ENCODE results near the gene ELOVL5.
"Not testable (repeated sequence)": the region's sequence is repeated elsewhere in the genome, so short reads cannot be mapped to it uniquely, and the experiment has no call there.

The ELOVL5 gene

GRCh38 chr6:53304953-53305352, 43.8 kb downstream of the ELOVL5 start:
- DNase-seq (ENCODE audit: low spot score), result not testable (repeated sequence)

- DNase-seq (ENCODE audit: low spot score), result no peak
Measured at GRCh38 chr6:53302678-53303360, 45.9 kb downstream of the ELOVL5 start.

DNA sequence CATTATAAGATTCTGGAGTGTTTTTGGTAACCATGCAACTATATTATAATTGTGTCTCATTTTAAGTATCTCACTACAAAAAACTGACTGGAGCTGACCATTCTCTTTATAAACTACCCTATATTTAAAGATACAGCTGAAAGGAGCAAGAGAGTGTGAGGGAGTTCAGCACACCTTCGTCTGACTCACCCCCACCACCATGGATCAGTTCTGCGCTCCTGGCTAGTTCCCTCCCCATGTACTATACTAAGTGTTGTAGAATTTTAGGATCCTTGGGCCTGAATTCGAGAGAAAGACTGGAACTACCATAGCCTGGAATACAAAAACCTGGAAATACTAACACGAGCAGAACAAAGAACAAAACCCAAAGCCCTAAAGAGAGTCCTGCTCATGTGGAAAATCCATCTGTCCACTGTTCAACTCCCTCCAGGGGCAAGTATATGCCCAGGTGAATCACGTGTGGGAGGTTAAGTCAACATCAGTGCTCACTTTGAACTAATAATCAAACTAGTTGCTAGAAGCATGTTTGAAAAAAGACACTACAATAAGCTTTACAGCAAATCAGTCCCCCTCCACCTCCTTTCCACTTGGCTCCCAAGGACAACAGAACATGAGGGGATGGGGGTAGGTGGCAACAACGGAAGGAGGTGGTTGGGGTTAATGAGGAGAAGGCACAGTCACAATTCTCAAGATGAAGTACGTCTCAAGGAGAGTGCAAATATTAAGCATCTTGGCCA, 46.8 kb downstream of the ELOVL5 start:
- DNase-seq (ENCODE audit: low spot score), result no peak

DNA sequence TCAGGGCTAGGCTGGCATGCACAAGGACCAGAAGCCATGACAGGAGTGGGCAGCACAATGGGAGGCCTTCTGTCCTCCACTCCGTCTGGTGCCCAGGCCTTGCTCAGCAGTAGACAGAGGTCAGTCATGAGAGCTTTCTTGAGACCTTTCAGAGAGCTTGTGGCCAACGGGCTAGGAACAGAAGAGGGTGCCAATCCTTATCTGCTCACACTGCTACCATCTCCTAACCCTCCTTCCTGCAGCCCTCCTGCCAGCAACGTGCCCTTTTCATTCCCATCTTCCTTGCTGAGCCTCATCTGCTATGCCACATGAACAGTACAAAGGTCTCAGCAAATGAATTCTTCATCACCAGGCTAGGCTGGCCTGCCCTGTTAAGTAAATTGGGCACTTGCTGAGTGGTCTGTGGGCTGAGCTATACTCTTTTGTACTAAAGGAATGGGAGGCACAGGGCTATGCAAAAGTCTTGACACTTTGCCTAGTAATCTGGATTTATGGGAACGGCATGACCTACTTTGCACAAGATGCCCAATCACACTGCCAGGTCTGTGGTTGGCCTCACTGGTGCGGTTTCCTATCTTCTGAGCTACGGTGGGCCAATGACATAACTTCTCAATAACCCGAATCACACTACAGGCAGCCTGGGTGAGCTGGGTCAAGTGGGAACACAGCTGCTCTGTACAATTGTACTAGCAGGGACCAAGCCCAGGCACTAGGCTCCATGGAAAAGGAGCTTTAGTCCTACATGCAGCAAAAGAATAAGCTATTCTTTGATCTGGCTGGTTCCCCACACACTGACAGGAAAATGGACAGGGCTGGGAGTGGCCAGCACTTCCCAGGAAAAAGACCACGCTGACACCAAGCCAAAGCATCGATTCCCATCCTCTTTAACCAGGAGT, 47.8 kb downstream of the ELOVL5 start:
- DNase-seq (ENCODE audit: low spot score), result no peak

DNA sequence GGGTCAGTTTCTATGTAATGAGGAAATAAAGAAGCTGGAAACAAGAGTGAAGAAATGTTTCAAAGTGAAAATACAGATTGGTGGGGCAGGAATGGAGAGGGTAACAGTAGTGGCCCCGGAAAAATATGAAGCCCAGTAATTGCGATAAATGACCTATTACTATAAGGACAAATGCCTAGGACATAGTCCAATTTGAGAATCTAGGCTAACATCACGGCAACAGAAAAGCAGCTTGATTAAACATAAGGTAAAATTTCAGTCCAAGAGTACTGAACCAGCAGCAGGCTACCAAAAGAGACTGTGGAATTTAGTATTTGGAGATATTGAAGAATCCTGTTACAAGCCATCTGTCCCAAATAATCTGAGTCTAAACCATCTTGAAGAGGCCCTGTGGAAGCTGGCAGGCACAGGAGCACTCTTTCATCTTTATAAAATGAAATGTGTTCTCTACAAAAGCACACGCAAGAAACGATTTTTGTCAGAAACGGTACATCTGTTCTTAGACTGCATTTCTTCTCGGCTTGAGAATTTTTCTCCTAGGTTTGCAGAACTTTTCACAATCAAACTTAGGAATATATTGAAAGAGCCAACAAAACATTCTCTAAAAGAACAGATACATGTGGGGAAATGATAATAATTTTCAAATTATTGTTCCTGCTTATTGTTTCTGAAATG, 49.3 kb downstream of the ELOVL5 start:
- DNase-seq (ENCODE audit: low spot score), result no peak

DNA sequence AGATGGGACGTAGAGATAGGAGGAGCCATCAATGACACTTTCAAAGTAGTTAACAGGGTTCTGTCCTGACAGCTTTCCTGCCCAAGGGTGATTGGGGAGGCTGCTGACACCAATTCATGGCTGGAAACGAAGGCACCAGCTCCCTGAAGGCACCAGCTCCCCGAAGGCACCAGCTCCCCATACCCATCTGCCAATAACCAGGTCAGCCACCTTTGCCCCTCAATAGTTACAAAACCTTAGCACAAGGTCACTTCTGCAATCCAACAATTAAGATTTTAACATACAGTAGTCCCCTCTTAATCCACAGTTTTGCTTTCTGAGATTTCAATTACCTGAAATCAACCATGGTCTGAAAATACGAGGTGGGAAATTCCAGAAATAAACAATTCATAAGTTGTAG, 51.7 kb downstream of the ELOVL5 start:
- DNase-seq (ENCODE audit: low spot score), result no peak

DNA sequence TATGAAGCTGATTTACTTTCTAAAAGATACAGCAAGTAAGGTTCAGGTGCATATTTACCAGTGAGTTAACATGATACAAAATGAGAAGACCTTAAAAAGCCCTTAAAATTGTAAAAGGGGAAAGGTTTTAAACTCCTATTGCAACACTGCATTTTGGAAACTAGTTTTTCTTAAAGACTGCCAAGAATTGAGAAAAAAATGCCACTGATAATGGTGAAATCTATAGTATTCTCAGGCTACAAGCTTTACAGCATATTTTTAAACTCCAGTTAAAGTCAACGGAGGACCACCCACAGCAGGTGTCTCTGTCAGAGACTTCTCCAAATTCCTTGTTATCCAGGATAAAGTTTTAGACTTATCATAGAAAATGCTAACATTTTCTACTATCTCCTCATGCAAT, 53.6 kb downstream of the ELOVL5 start:
- no peak for DNase-seq (ENCODE audit: low spot score)

DNA sequence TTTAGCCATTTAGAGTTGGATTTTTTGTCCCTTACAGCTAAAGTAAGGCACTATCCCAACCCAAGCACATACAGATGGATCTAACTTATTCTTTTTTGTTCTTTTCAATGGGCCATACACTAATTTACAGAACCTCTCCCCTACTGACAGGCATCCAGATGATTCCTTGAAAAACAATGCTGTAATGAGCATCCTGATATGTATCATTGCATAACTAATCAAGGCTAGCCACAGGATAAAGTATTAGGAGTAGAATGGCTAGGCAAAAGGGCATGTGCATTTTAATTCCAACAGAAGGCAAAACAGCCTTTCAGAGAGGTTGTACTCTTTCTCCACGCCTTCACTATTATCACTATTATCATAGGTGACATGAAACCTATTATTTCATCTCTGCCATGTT, 54.1 kb downstream of the ELOVL5 start:
- DNase-seq (ENCODE audit: low spot score), result no peak

- DNase-seq (ENCODE audit: low spot score), result peak; percentile 56
Measured at GRCh38 chr6:53294095-53294494, 54.7 kb downstream of the ELOVL5 start.

- no peak for DNase-seq (ENCODE audit: low spot score)
Measured at GRCh38 chr6:53293691-53294090, 55.1 kb downstream of the ELOVL5 start.

DNA sequence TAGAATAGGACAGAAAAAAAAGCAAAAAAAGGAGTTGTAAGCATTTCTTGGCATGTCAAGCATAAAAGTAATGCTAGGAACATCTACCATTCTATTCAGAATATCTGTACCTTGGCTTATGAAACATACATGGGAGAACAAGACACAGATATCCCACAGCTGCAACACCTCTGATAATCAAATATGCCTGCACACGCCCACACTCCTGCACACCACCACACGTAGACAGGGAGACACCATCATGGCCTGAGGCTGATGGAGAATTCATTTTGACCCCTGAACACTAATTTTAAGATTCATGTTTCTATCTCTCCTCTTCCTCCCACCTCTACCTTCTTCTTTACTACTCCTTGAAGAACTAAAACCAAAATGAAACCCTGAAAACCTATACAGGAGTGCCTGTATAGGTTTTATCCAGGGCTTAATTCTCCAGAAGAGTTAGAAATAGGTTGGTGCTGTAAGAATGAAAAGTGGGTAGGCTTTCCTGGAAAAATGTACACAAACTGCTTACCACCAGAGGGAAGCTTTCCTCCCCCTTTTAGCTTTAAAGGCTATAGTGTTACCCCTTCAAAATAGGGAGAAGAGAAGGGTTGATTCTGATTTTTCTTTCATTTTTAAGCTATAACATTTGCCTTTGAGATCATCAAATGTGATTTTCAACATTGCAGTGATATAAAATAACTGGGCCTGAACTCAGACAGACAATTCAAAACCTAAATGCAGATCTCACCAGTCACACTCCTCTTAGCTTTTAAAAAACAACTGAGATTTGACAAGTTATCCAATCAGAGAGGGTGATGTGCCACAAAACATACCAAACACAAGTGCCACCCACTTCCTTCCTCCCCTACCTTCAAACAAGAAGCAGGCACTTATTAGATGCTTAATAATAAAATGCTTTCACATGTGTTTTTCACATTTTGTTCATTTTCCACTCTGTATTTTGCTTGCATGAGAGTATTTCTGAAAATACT, 57.9 kb downstream of the ELOVL5 start:
- no peak for DNase-seq (ENCODE audit: low spot score)

DNA sequence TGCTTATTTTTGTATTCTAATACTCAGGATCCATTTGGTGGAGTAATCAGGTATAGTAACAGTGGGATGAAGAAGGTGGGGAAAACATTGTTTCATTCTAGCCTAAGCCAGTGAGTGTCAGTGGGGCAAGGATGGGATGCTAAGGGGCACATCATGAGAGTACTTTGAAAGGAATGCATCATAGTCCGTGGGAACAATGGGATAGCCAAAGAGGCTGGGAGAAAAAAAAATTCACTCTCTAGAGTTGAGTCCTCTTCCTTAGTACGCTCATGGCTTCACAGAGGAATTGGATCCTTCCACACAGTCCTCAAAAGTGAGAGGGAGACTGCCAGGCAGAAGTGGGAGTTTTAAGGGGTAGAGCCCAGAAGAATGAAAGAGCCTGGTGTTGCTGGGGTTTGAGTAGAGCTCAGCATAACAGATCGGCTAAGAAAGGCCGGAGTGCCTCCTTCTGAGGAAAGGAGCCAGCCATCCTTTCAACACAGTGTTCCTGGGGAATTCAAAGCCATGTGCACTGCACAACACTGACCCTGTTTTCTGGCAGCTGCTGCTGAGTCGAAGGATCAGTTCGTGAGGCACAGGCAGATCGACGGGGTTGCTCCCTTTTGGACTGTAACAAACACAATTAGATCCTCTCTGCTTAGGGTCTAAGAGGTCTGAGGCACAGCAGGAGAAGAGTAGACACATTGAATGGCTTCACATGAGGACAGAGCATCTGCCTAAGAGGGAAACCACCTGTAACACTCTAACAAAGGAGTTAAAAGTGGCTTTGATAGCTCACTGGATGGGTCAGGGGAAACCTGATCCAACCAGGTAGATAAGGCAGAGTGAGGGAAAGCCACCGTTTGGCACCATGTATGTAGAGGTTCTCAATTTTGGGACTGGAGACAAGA, 61.2 kb downstream of the ELOVL5 start:
- DNase-seq (ENCODE audit: low spot score), result peak; percentile 22

GRCh38 chr6:53284901-53285300, 63.8 kb downstream of the ELOVL5 start:
- no peak for DNase-seq (ENCODE audit: low spot score)

GRCh38 chr6:53282741-53283140, 66.0 kb downstream of the ELOVL5 start:
- no peak for DNase-seq (ENCODE audit: low spot score)

DNA sequence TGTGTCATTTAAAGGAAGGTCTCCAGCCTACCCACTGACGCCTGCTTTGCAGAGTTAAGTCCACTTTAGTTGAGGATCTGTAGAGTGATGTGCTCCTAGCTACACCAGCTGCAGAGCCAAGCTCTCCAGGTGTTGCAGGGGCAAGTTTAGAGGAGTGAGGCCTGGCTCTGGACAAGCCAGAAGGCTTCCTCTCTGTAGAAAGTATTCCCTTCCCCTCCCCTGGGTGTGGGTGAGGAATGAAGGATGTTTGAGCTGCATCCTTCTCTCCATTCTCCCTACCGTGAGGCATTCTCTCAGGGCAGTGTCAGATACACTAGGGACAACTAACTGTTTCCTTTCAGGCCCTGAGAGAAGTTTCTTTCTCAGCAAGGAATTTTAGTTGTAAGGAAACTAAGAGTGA, 66.5 kb downstream of the ELOVL5 start:
- DNase-seq (ENCODE audit: low spot score), result no peak

DNA sequence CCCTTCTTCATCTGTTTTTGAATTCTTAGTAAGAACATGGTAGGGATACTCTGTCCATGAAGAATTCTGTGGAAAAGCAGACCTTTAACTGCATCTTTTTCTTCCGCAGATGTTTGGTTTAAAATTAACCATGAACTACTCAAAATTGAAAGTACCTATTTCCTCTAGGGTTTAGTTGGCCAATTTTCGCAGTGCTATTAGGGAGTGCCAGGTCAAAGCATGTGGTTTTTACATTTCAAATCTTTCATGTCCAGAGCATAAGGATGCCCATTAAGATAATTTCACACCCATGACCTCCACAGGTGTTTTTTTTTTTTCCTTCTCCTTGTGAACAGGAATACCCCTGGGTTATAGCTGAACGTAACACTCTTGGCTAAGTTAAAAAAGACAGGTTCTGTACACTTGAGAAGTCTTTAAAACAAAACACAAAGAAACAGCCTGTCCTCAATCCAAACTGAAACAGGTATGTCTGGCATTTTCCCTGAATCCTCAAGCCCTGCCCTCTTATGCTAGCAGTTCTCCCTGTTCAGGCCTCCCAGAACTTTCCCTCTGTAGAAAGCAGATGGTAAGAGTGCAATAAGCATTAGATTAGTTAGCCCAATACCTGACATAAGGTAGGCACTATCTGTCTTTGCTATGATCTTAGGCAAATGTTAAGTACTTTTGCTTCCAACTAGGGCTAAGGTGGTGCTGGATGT, 67.1 kb downstream of the ELOVL5 start:
- no peak for DNase-seq (ENCODE audit: low spot score)

DNA sequence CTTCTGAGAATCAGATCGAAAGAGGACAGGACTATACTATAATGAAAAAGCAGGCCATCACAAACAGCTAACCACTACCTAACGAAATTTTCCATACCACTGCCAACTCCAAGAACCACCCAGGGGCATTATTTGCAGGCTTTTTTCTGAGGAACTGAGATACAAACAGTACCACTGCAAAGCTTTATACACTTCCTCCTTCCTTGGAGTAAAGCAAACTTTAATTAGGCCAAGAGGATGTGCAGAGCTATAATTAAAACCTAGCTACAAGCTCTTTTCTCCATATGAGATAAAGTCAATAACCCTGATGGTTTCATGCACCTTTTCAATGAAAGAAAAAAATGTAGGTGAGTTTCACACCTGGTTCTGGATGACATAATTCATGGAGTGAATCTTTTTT, 68.5 kb downstream of the ELOVL5 start:
- DNase-seq (ENCODE audit: low spot score), result no peak

GRCh38 chr6:53279293-53279692, 69.5 kb downstream of the ELOVL5 start:
- DNase-seq (ENCODE audit: low spot score), result no peak

DNA sequence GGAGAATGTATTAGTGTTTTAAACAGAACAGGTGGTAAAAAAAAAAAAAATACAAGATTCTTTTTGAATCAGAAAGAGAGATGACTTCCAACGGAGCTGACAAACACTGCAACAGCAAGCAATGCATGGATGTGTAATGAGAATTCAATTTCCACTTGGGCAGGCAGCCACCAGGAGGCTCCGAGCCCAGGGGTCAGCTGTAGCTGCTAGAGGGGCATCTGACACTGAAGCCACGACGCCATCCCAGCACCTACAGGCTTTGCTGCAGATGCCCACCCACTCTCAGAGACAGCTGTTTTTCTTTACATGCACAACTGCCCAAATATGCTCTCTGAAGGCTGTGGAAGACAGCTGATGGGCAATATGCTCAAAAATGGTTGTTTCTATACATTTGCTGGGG, 75.4 kb downstream of the ELOVL5 start:
- DNase-seq (ENCODE audit: low spot score), result no peak
